B cell (primary cell): Measurements from ENCODE around the gene ABHD16A. TPM values are rescaled to one million over a fixed set of nuclear protein-coding genes. Genes with fewer than 3 reads are reported as not detected.

Experiments used
- ATAC-seq: fragments of 200-7000 bp; cut with Tn5 transposase; one replicate; pipeline ENCODE4 v1.10.0; 2021; ENCODE audit warnings: low read depth, mild to moderate bottlenecking, moderate number of reproducible peaks, moderate library complexity
- CTCF ChIA-PET: fragments of 350-600 bp; sonication (Branson Sonifier 250); formaldehyde crosslinking; loops from one replicate; lab custom pipeline; 2021; ENCODE audit warnings: antibody characterized with exemption, inconsistent platforms; lab: Charles Lee
- POLR2A ChIA-PET: fragments of 350-600 bp; sonication (Branson Sonifier 250); formaldehyde crosslinking; loops from one replicate; lab custom pipeline; 2021; ENCODE audit warnings: antibody characterized with exemption; lab: Charles Lee
- DNase-seq: peaks from one replicate; pipeline ENCODE4 v3.0.0; 2013
- H2AFZ ChIP-seq: 2 replicates; pipeline ENCODE4 v1.6.1; 2012; ENCODE audit warnings: mild to moderate bottlenecking, low read depth, low read length; ENCODE audit not compliant: insufficient read depth, poor library complexity, severe bottlenecking
- H3K27ac ChIP-seq, 2 donors: 1 replicate in 1 of 2; 2 replicates in 1 of 2; pipeline ENCODE4 v1.5.1; 2012 to 2013; ENCODE audit warnings: low read length in 2 of 2, mild to moderate bottlenecking in 2 of 2, moderate library complexity in 1 of 2
- H3K27me3 ChIP-seq, 4 experiments: fragments of 200-600 bp in 1 of 4; sonication (generic) in 1 of 4; replicated peaks in 1 of 4; 1 replicate in 2 of 4; 2 replicates in 2 of 4; pipeline versions ENCODE4 v1.6.1 to v1.7.0; 2013 to 2016; ENCODE audit warnings: low read length in 3 of 4, mild to moderate bottlenecking in 2 of 4, mixed read lengths in 1 of 4, moderate library complexity in 1 of 4; ENCODE audit not compliant: insufficient read depth in 4 of 4, control insufficient read depth in 3 of 4; ENCODE audit errors: control extremely low read depth in 1 of 4
- H3K36me3 ChIP-seq, 2 experiments: replicated peaks in 1 of 2; 1 replicate in 1 of 2; 2 replicates in 1 of 2; pipeline versions ENCODE4 v1.6.1 to v1.7.1; 2013; ENCODE audit warnings: low read length in 1 of 2; ENCODE audit not compliant: insufficient read depth in 2 of 2, control insufficient read depth in 1 of 2; ENCODE audit errors: control extremely low read depth in 1 of 2, extremely low read depth in 1 of 2
- H3K4me1 ChIP-seq, 2 donors: fragments of 200-600 bp in 1 of 2; sonication (generic) in 1 of 2; 1 replicate in 1 of 2; 2 replicates in 1 of 2; pipeline versions ENCODE4 v1.5.1 to v1.6.1; 2013 to 2017; ENCODE audit warnings: low read length in 2 of 2; ENCODE audit not compliant: control insufficient read depth in 2 of 2, insufficient read depth in 2 of 2
- H3K4me2 ChIP-seq: replicated peaks from 2 replicates; pipeline ENCODE3; 2012; ENCODE audit warnings: mild to moderate bottlenecking, low read depth, low read length; ENCODE audit not compliant: poor library complexity, severe bottlenecking
- H3K4me3 ChIP-seq, 5 experiments: fragments of 200-600 bp in 1 of 5; sonication (generic) in 1 of 5; 1 replicate in 3 of 5; 2 replicates in 2 of 5; pipeline versions ENCODE4 v1.5.1 to v1.7.0; 2011 to 2016; ENCODE audit warnings: low read length in 4 of 5, mild to moderate bottlenecking in 4 of 5, low read depth in 2 of 5, control low read depth in 1 of 5, moderate library complexity in 1 of 5; ENCODE audit not compliant: insufficient read depth in 1 of 5; ENCODE audit errors: control extremely low read depth in 1 of 5, extremely low read depth in 1 of 5
- H3K79me2 ChIP-seq: fragments of 200-600 bp; sonication (generic); one replicate; pipeline ENCODE4 v1.6.0; 2016; ENCODE audit warnings: low read length; ENCODE audit not compliant: control insufficient read depth, insufficient read depth
- H3K9ac ChIP-seq: fragments of 200-600 bp; sonication (generic); 2 replicates; pipeline ENCODE4 v1.6.1; 2017; ENCODE audit warnings: mild to moderate bottlenecking, low read length, moderate library complexity
- H3K9me3 ChIP-seq, 3 donors: one replicate each; pipeline versions ENCODE4 v1.6.1 to v1.7.1; 2013; ENCODE audit warnings: low read length in 2 of 3; ENCODE audit not compliant: control insufficient read depth in 2 of 3, insufficient read depth in 1 of 3; ENCODE audit errors: control extremely low read depth in 1 of 3
- H4K20me1 ChIP-seq: 2 replicates; pipeline ENCODE4 v1.6.0; 2012; ENCODE audit warnings: mild to moderate bottlenecking, low read length; ENCODE audit not compliant: insufficient read depth, control insufficient read depth, poor library complexity, severe bottlenecking
- H3K27ac Mint-ChIP-seq: one replicate; pipeline ENCODE4 v1.8.0; 2021; ENCODE audit warnings: mixed read lengths
- H3K27me3 Mint-ChIP-seq: one replicate; pipeline ENCODE4 v1.8.0; 2021; ENCODE audit warnings: mixed read lengths
- H3K4me1 Mint-ChIP-seq: one replicate; pipeline ENCODE4 v1.8.0; 2021; ENCODE audit warnings: mixed read lengths
- H3K4me3 Mint-ChIP-seq: one replicate; pipeline ENCODE4 v1.8.0; 2021; ENCODE audit warnings: mixed read lengths
- H3K9me3 Mint-ChIP-seq: one replicate; pipeline ENCODE4 v1.8.0; 2022; ENCODE audit warnings: mixed read lengths; ENCODE audit not compliant: insufficient read depth
- CTCF ChIP-seq: fragments of 200-600 bp; IDR thresholded peaks from one replicate; pipeline ENCODE4 v1.8.0; 2022; ENCODE audit warnings: antibody characterized with exemption, mild to moderate bottlenecking
- EZH2 ChIP-seq: IDR thresholded peaks from 2 replicates; pipeline ENCODE4 v1.6.1; 2012; ENCODE audit warnings: borderline replicate concordance, low read depth, mild to moderate bottlenecking, moderate library complexity, low read length; ENCODE audit not compliant: insufficient read depth, poor library complexity, severe bottlenecking
- WGBS: methylation state at CpG from one replicate; pipeline ENCODE4 v1.1.5; 2013; ENCODE audit warnings: missing lambda C conversion rate; ENCODE audit not compliant: insufficient coverage; 5-methylcytosine and 5-hydroxymethylcytosine counted together
- intact Hi-C: fragments of 100-400 bp; cut with micrococcal nuclease; formaldehyde crosslinking; loops from one replicate; pipeline ENCODE4 v1.10.0; 2022
- polyA plus RNA-seq: library from polyadenylated mRNA; depleted of rRNA; stranded (reverse); fragments of >200 nt; gene quantifications from 2 replicates; pipeline ENCODE4 v1.2.3, GENCODE V29; 2012
- total RNA-seq, 2 donors: library from RNA; stranded (reverse); fragments of 120-200 nt in 1 of 2; gene quantifications; 1 replicate in 1 of 2; 2 replicates in 1 of 2; pipeline versions ENCODE4 v1.2.3 to v1.2.4, GENCODE V29; 2013 to 2022

Gene ABHD16A
- total and polyA plus RNA-seq, 2 donors (not counting 1 experiment from before 2014, with no cell fraction given): 78.3 to 97.5 TPM

DNA sequence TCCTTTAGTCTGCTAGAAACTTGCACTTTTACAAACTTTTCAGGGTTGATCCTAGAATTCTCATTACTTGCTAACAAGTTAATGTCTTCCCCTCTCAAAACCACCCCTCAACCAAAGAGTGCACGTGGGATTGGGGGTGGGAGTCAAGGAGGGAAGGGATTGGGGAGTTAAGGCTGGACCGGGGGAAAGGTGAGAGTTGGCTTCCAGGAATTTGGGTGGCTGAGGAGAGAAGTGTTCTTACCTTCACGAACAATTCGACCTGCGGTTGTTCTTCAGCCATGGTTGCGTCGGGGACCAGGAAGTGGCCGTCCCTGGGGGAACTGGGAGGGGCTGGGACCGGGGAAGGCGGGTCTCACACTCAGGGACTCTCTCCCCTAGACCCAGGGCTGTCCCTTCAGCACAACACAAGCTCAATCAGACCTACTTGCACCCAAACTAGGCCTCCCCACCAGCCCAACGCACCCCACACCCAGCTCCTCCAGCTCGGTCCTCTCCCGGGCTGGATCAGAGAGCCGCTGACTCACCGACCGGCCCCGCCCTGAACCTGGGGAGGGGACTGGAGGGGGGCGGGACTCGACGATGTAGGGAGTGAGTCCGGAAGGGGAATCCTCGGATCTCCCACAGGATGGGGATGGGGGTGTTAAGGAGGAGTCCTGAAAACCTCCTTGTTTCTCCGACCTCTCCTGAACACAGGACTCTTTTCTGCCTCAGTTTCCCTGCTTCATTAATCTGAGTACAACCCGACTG lies 33.1 kb upstream of the ABHD16A start, which contains the start of gene CLIC1:
CLIC1 (minus strand) TSS at position 510 of the 747 bp plus-strand sequence; CDS start at position 280, 230 bp downstream.
- DNase-seq (peak; percentile 84), ATAC-seq (peak; percentile 43)
- peak within 1 kb of the TSS; percentile 91 for H3K27ac Mint-ChIP-seq
- Histone ChIP-seq H3K9me3 (no peaks in the 10 kb centered on the region), H3K4me3 (peak within 1 kb of the TSS; percentile 73 to 99 (median 87)), H3K27me3 (no peaks in the 10 kb centered on the region), H3K79me2 (peaks cover 54% of the 10 kb centered on the region), H3K4me2 (peak within 1 kb of the TSS; percentile 82), H2AFZ (peak within 1 kb of the TSS; percentile 63), H3K4me1 (peaks cover 53 to 57% of the 10 kb centered on the region in 2 donors), H4K20me1 (peaks cover 7% of the 10 kb centered on the region), H3K36me3 (peaks cover 4 to 31% of the 10 kb centered on the region in 2 experiments), H3K27ac (peak within 1 kb of the TSS; percentile 81 to 96), H3K9ac (peak within 1 kb of the TSS; percentile 91)
- POLR2A ChIA-PET: interaction anchor here (0.6 to 3.1 kb wide), 8 partner anchors 9 to 1024 kb away, joined by 3 to 16 read pairs (median 6); partner anchors contain the start of genes ABHD16A, BAG6, CSNK2B and HSPA1A
- peaks cover 83% of the 10 kb centered on the region for H3K4me1 Mint-ChIP-seq
- H3K27me3 Mint-ChIP-seq: no peaks in the 10 kb centered on the region
- CTCF ChIA-PET: interaction anchor here (6.1 to 7.8 kb wide), 4 partner anchors 7 to 94 kb away, joined by 34 to 90 read pairs (median 48); partner anchors contain the start of gene DDAH2
- peak within 1 kb of the TSS; percentile 100 for H3K4me3 Mint-ChIP-seq
- intact Hi-C loops: loop anchor here (5.0 to 10.0 kb wide), 5 partner anchors 69 to 459 kb away; partner anchors contain the start of genes CSNK2B, DDX39B, DXO and EHMT2
- 0% methylated on average over 11 of the region's 24 CpGs for WGBS
- no peaks in the 10 kb centered on the region for H3K9me3 Mint-ChIP-seq
- TF ChIP-seq CTCF (no peak), EZH2 (no peak)
